Right lobe of liver (tissue), 6 donors: ENCODE measurements around the gene GABRP. TPM values are rescaled to one million over a fixed set of nuclear protein-coding genes. Genes with fewer than 3 reads are reported as not detected.

Experiments used
- ATAC-seq, 4 donors: fragments of 200-7000 bp; cut with Tn5 transposase; one replicate each; pipeline ENCODE4 v1.9.1; 2020; ENCODE audit warnings: mild to moderate bottlenecking in 4 of 4, moderate library complexity in 4 of 4
- DNase-seq, 3 donors: peaks; one replicate each; pipeline ENCODE4 v3.0.0-alpha.2; 2020
- H3K27ac ChIP-seq, 3 donors: fragments of 200-600 bp; one replicate each; pipeline ENCODE4 v1.8.0; 2022
- H3K27me3 ChIP-seq, 2 donors: fragments of 200-600 bp; one replicate each; pipeline ENCODE4 v1.8.0; 2022
- H3K36me3 ChIP-seq, 4 donors: fragments of 200-600 bp; sonication (generic) in 1 of 4; one replicate each; pipeline versions ENCODE4 v1.5.1 to v1.8.0; 2017 to 2022; ENCODE audit warnings: control low read depth in 1 of 4
- H3K4me1 ChIP-seq, 4 donors: fragments of 200-600 bp; sonication (generic) in 1 of 4; one replicate each; pipeline versions ENCODE4 v1.5.1 to v1.8.0; 2017 to 2022; ENCODE audit warnings: control low read depth in 1 of 4
- H3K4me3 ChIP-seq, 3 donors: fragments of 200-600 bp; one replicate each; pipeline ENCODE4 v1.8.0; 2022
- H3K9me3 ChIP-seq, 4 donors: fragments of 200-600 bp; sonication (generic) in 1 of 4; one replicate each; pipeline versions ENCODE4 v1.5.1 to v1.8.0; 2017 to 2022; ENCODE audit warnings: control low read depth in 1 of 4
- POLR2A ChIP-seq: fragments of 450-650 bp; IDR thresholded peaks from one replicate; pipeline ENCODE4 v1.6.1; 2017; ENCODE audit warnings: antibody characterized with exemption, mild to moderate bottlenecking
- WGBS: methylation state at CpG from one replicate; pipeline ENCODE4 v1.1.6; 2018; ENCODE audit warnings: low coverage, low lambda C conversion rate; ENCODE audit not compliant: insufficient coverage; ENCODE audit errors: missing lambda C conversion rate; 5-methylcytosine and 5-hydroxymethylcytosine counted together
- intact Hi-C, 2 donors: fragments of 100-400 bp; cut with DNase I; formaldehyde crosslinking; loops; one replicate each; pipeline versions ENCODE4 v1.11.2 to v1.14.1; 2022
- total RNA-seq, 6 experiments: library from RNA; depleted of rRNA in 2 of 6; stranded (reverse); fragments of >200 nt in 2 of 6; fragmentation: NEBNext Ultra II Directional in 3 of 6; extraction: Animal tissue kit (Norgen Biotek cat#: 25700) in 3 of 6; gene quantifications; one replicate each; pipeline versions ENCODE4 v1.1.0 to v1.2.4, GENCODE V29; 2016 to 2023
- TF ChIP-seq, protein P1 (sequence below), 4 donors: fragments of 200-600 bp in 3 of 4; fragments of 450-650 bp in 1 of 4; IDR thresholded peaks; one replicate each; pipeline versions ENCODE4 v1.5.1 to v1.8.0; 2016 to 2022; ENCODE audit warnings: antibody characterized with exemption in 4 of 4, mild to moderate bottlenecking in 2 of 4
- donor health status: DM: no; HTN: yes; CAD: no.
- donor health status: DM: no; HTN: no; CAD: no.
- donor health status: DM: no; HTN: no; CAD: no.
- donor health status: DM: no; HTN: yes; CAD: no.
- donor health status: DM: no; HTN: yes; CAD: no.

Gene GABRP
- total RNA-seq, 6 experiments from 2014 or later = 0.20 to 0.64 (median 0.39) TPM

DNA sequence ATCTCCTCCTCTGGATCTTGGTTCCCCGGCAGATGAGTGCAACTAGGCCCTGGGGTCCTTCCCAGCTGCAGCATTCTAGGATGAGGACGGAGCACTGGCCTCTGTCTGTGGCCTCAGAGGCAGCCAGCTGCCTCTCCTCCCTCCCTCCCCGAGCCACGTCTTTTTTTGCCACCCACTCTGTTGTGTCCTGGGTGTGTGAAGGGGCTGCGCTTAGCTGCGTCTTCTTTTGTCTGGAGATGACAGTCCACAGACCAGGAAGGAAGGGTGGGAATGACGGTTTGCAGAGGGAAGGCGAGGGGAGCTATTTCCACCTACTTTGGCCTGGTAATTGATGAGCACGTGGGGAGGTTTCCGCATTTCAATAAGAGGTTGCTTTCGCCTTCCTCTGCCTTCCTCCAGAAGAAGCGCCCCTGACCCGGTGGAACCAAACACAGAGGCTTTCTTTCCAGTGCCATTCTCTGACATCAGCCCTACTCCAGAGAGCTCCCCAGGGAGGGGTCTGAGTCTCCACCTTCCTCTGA is 34.5 kb upstream of the GABRP start:
- Histone ChIP-seq H3K4me1 (peaks cover 0 to 4% (median 0%) of the 10 kb centered on the region in 4 donors), H3K27me3 (no peaks in the 10 kb centered on the region), H3K4me3 (no peak overlapping the region), H3K9me3 (no peaks in the 10 kb centered on the region), H3K27ac (no peak overlapping the region), H3K36me3 (no peaks in the 10 kb centered on the region)
- intact Hi-C loops = loop anchor here in 1 of 2 donors (10.0 kb wide), 1 partner anchor 596 kb away; no protein-coding TSS in a partner anchor
- WGBS = 62% methylated on average over 9 of the region's 13 CpGs
- TF ChIP-seq, protein P1, sequence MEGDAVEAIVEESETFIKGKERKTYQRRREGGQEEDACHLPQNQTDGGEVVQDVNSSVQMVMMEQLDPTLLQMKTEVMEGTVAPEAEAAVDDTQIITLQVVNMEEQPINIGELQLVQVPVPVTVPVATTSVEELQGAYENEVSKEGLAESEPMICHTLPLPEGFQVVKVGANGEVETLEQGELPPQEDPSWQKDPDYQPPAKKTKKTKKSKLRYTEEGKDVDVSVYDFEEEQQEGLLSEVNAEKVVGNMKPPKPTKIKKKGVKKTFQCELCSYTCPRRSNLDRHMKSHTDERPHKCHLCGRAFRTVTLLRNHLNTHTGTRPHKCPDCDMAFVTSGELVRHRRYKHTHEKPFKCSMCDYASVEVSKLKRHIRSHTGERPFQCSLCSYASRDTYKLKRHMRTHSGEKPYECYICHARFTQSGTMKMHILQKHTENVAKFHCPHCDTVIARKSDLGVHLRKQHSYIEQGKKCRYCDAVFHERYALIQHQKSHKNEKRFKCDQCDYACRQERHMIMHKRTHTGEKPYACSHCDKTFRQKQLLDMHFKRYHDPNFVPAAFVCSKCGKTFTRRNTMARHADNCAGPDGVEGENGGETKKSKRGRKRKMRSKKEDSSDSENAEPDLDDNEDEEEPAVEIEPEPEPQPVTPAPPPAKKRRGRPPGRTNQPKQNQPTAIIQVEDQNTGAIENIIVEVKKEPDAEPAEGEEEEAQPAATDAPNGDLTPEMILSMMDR (IDR thresholded peaks at IDR 0.05) = no peak
- TF ChIP-seq POLR2A = no peak
- ATAC-seq (no peak), DNase-seq (peak in 1 of 3 donors; percentile 20)

DNA sequence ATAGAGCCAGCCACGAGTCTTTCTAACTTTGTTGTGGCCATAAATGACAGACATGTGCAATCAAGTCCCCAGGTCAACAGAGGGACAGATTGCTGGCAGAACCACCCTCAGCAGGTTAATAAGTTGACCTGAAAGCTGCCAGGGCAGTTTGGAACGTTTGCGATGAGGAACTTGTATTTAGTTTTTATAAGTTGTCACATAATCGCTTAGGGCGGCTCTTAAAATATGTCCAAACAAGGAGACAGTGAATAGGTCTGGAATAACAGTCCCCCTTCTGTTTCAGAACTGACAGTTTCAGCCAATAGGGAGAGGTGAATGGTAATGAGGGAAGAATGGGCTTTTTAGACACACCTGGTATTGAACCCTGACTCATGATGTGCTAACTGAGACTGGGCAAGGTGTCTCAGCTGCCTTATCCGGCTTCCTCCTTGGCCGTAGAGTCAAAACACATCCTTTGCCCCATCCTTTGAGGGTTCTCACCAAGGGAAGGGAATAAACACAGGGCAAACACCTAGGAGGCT is 33.6 kb upstream of the GABRP start:
- intact Hi-C loops = loop anchor here in 1 of 2 donors (10.0 kb wide), 1 partner anchor 595 kb away; no protein-coding TSS in a partner anchor
- DNase-seq (peak in 1 of 3 donors; percentile 19), ATAC-seq (peak in 1 of 4 donors; percentile 14)
- Histone ChIP-seq H3K4me3 (no peak overlapping the region), H3K9me3 (no peaks in the 10 kb centered on the region), H3K36me3 (no peaks in the 10 kb centered on the region), H3K4me1 (no peaks in the 10 kb centered on the region), H3K27me3 (no peaks in the 10 kb centered on the region), H3K27ac (no peak overlapping the region)
- WGBS = 50% methylated on average over 5 of the region's 7 CpGs
- TF ChIP-seq, protein P1 (IDR thresholded peaks at IDR 0.05) = no peak
- no peak for TF ChIP-seq POLR2A

DNA sequence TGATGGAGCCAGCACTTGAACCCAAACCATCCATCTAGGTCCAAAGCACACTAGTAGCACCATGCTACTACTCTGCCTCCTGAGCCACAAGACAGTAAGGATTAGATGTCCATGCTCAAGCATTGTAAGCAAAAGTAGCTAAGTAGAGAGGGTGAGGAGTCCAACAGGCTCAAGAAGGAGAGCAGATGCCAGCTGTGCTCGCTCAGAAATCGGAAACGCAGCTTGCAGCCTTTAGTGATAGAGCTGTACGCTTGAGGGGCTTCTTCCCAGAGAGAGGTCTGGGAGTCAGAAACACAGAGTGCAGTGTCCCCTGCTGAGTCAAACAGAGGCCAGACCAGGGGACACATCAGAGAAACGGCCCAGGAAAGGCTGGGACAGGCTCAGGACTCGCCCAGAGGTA is 32.7 kb upstream of the GABRP start:
- no peak overlapping the region for H3K4me3 ChIP-seq
- TF ChIP-seq, protein P1 (IDR thresholded peaks at IDR 0.05) = no peak
- no peak for TF ChIP-seq POLR2A
- ATAC-seq (no peak), DNase-seq (peak in 1 of 3 donors; percentile 6)
- no peaks in the 10 kb centered on the region for H3K36me3 ChIP-seq
- H3K9me3 ChIP-seq = no peaks in the 10 kb centered on the region
- H3K27me3 ChIP-seq = no peaks in the 10 kb centered on the region
- intact Hi-C loops = no loop called here
- H3K27ac ChIP-seq = no peak overlapping the region
- WGBS = 64% methylated on average over 6 of the region's 6 CpGs
- no peaks in the 10 kb centered on the region for H3K4me1 ChIP-seq

DNA sequence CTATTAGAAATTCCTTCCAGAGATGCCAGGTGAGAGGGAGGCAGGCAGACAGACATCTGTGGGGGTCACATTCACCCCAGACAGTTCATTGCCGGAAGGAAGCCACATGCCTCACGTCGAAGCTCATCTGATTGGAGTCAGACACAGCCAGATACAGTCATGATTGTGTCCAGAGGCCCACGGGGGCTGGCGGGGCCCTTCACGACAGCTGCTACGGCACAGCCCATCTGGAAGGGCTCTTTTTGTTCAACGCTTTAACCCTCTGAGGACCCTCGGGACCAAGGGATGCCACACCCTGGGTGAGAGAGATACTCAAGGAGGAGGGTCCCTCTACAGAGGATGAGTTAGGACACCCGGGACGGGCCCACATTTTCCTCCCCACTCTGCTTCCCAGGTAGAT is 31.9 kb upstream of the GABRP start:
- no peak for TF ChIP-seq POLR2A
- Histone ChIP-seq H3K9me3 (no peaks in the 10 kb centered on the region), H3K4me3 (no peak overlapping the region), H3K4me1 (no peaks in the 10 kb centered on the region), H3K36me3 (no peaks in the 10 kb centered on the region), H3K27ac (no peak overlapping the region), H3K27me3 (no peaks in the 10 kb centered on the region)
- ATAC-seq = no peak
- intact Hi-C loops = no loop called here
- DNase-seq = no peak
- 42% methylated on average over 3 of the region's 11 CpGs for WGBS
